GM19238 (cell line): ENCODE measurements around the gene OFD1.

Experiments
- DNase-seq: peaks from one replicate; pipeline ENCODE4 v3.0.0; 2011; ENCODE audit warnings: low spot score; ENCODE audit not compliant: insufficient read length

OFD1 gene, protein sequence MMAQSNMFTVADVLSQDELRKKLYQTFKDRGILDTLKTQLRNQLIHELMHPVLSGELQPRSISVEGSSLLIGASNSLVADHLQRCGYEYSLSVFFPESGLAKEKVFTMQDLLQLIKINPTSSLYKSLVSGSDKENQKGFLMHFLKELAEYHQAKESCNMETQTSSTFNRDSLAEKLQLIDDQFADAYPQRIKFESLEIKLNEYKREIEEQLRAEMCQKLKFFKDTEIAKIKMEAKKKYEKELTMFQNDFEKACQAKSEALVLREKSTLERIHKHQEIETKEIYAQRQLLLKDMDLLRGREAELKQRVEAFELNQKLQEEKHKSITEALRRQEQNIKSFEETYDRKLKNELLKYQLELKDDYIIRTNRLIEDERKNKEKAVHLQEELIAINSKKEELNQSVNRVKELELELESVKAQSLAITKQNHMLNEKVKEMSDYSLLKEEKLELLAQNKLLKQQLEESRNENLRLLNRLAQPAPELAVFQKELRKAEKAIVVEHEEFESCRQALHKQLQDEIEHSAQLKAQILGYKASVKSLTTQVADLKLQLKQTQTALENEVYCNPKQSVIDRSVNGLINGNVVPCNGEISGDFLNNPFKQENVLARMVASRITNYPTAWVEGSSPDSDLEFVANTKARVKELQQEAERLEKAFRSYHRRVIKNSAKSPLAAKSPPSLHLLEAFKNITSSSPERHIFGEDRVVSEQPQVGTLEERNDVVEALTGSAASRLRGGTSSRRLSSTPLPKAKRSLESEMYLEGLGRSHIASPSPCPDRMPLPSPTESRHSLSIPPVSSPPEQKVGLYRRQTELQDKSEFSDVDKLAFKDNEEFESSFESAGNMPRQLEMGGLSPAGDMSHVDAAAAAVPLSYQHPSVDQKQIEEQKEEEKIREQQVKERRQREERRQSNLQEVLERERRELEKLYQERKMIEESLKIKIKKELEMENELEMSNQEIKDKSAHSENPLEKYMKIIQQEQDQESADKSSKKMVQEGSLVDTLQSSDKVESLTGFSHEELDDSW

DNA sequence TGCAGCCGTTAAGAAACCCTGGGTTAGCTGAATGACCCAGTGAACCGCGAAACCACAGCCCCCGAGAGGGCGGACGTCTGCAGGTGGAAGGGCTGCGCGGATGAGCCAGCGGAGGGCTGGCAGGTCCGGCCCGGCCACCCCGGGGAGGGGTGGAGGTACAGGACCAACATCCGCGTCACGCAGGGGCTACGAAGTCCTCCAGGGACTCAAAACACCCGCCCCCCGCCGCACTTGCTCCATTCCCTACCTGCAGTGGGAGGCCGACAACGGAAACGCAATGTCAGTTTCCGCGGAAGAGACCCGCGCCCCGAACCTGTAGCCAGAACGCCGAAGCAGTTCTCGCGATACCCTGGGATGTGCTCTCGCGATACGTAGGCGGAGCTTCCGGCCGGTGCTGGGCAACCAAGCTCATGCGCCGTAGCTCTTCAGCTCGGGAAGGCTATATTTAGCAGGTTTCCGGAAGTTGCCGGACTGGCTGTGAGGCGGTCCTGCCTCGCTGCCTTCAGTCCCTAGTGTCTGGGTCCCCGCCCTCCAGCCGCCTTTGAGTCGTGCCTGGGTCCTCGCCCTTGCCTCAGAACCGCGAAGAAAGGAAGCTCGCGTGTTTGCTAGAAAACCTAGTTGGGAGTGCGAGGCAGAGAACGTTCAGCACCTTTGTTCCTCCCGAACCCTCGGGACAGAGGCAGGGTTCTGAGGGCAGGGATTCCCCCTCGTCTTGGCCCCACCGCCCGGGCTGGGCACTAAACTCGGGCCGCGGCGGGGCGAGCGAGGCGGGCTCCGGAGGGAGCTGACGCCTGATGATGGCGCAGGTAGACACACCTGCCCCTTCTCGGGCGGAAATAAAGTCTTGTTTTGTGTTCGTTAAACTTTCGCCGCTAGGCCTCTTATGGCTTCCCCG lies at the start of gene OFD1, which contains the start of gene TRAPPC2:
TSS of gene OFD1 (plus strand) at position 471 of the 895 bp plus-strand sequence. CDS start at position 795, 324 bp downstream.
TSS of gene TRAPPC2 (minus strand) at position 343 of the 895 bp plus-strand sequence. CDS start 14,657 bp downstream, outside the sequence.
- peak; percentile 82 for DNase-seq

DNA sequence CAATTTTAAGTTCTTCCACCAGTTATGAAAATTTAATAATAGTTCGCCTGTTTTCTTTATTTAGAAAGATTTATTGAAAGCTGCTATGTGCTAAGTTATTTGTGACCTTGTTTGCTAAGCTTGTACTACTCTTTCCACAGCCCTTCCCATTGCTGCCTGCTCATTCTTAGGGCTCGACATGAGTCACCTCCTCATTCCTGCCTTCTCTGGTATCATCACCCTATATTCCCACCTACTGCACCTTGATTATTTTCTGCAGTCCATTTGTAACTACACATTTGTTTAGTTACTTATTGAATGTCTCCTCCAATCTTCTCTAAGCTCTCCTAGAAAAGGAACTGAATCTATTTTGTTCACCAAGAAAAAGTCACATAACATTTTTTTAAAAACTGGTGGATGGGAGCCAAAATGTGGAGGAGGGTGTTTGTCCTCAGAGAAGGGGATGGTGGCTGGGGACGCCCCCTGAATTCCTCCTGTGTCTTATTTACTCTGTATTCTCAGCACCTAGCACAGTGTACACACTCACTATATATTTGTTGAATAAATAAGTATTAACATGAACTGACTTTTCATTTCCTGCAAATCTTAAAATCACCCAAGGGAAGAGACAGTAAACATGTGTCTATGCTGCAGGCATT lies 49.3 kb upstream of the OFD1 start:
- no peak for DNase-seq

DNA sequence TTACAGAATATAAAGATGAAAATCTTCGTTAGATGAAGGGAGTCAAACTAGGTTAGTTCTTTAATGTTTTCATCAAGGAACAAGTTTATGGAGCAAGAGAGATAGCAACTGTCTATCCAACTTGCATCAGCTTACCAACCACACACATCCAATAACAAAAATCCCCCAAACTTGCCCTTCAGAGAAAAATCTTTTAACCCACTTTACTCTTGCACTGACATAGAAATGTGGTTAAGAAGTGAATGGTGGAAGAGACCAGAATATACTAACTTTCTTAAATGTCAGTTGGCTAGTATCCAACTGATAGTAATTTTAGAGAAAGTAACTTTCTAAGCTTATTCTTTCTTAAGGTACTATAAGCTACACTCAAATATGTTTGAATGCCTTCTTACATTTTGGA lies 47.3 kb upstream of the OFD1 start:
- no peak for DNase-seq

DNA sequence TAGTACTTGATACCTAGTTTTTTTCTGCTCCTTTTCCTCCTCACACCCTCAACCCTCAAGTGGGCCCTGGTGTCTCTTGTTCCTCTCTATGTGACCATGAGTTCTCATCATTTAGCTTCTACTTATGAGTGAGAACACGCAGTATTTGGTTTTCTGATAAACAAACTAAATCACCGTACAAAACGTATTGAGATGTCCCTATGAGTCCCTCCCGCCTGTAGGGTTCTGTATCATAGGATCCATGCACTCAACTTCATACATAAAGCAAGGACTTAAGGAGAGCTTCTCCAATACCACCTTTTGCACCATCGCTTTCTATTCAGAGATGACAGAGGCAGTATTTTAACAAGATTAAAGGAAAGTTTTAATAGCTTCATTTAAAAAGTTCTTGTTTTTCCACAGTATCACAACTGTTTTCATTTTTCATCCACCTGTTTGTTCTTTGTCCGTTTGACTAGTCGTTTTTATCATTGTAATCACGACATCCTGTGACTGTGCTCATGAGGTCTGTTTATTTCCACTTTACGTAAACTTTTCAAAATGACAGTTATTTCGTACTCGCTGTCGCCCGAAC lies 46.1 kb upstream of the OFD1 start:
- DNase-seq, result no peak

DNA sequence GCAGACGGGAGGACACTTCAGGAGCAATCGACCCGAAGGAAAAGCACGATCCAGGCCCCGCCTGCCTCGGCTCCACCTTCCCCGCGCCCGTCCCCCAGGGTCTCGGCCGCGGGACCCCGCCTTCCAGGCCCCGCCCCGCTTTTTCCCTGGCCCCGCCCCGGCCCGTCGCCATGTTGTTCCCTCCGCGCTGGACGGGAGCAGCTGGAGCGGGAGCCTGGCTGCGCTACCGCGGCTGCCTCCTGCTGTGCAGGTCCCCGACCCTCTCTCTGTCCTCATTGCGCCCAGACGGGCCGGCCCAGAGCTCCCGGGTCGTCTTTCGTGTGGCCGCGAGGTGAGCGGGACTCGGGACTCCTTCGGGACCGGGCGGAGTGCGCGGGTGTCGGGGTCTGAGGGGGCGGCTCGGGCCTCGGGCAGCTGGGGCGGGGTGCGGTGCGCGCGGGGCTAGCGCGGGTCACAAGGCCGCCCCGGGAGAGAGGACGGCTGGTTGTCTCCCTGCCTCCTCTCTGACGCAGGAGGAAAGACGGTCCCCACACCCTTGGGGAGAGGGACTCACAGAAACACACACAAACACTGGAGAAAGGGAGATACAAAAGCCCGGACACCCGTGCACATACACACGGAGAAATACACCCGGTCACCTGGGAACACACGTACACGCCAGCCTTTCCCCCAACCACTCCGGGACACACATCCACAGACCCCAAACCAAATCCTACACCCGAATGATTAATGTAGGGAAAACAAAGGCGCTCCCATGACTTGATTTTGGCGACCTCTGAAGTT lies 45.4 kb upstream of the OFD1 start, which contains the start of gene RAB9A:
TSS of gene RAB9A (plus strand) at position 171 of the 783 bp plus-strand sequence. CDS start 19,619 bp downstream, outside the sequence.
- peak; percentile 65 for DNase-seq

DNA sequence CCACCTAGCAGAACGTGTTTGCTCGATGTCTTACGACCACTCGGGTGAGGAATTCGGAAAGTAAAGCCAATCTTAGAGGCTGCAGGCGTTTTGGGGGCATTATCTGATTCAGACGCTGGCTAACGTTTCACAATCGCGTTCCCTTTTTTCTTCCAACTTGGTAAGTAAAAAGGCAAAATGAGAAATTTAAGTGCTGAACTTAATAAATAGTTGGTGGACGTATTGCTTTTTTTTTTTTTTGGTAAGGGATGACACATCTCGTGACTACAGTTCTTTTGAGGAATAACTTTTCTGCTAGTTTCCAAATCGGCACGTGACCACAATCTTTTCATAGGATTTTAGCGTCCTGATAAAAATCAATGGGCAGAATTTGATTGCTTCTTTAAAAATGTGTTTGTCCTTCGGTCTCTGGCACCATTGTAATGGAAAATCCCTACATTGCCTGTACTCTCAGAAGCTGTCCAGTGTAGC lies 44.8 kb upstream of the OFD1 start:
- no peak for DNase-seq

DNA sequence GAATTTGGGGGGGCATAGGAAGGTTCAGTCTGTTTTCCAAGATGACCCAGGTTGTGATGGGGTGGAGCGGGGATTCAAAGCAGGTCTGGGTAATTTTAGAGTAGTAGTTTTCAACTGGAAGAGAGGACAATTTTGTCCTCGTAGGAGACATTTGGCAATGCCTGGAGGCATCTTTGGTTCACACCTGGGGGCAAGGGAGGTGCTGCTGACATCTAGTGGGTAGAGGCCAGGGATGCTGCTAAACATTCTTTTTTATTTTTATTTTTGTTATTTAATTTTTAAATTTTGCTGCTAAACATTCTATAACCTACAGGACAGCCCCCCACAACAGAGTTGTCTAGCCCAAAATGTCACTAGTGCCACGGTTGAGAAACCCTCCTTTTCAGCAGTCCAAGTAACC lies 43.7 kb upstream of the OFD1 start:
- no peak for DNase-seq

DNA sequence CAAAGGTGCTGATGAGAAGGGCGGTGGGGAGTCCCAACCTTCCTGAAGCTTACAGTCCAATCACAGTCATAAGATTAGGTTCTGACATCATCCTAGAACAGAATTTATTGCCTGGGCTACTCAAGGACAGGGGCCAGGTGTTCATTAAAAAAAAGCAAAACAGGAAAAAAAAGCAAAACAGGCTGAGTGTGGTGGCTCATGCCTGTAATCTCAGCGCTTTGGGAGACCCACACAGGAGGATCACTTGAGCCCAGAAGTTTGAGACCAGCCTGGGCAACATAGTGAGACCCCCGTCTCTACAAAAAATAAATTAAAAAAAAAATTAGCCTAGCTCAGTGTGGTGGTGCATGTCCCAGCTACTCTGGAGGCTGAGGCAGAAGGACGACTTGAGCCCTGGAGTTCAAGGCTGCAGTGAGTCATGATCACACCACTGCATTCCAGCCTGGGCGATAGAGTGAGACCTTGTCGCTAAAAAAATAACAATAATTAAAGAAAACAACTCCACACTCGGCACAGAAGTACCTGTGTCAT lies 42.6 kb upstream of the OFD1 start:
- DNase-seq, result no peak

DNA sequence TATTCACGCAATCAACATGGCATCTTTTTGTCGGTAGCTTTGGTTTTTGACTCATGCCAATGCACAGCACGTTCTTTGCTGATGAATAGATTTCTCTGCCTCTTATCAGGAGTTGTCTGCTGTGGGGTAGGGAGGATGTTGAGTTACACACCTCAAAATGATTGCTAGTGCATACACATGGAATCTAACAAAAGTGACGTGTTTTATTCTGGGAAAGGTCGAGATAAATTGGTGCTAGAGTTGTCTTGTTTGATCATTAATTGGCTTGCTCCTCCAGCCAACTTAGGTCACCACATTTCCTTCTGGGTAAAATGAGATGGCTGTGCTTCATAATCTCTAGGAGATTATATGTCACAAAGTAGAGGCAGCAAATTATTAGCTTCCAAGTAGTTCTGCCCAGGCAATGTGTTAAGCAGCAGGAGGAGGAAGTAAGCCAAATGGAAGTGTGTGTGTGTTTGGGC lies 41.7 kb upstream of the OFD1 start:
- no peak for DNase-seq

DNA sequence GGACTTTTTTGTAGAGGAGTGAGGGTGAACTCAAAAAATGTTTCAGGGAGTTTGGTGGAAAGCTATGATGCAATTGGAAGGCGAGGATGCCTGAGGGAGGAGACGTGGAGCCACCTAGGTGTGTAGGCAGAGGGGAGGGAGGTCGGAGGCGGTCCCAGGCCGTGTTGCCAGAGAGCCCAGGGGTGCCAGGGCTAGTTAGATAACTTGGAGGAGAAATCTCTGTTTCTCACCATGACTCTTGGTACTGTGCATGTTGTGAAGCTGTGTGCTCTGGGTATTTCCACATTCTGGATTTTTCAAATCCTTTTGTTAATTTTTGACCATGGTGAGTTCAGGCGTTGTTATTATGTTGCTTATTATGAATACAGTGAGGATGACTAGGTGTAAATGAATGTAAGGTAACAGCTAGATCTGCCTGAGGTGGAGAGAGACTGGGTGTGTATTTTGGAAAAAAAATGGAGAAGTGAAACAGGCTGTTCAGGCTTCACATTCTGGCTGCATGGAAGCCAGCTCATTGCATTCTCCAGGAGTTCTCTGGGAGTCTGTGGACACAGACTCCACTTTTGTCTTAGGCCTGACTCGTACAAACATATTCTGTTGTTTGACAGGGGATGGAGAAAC lies 41.1 kb upstream of the OFD1 start:
- no peak for DNase-seq

DNA sequence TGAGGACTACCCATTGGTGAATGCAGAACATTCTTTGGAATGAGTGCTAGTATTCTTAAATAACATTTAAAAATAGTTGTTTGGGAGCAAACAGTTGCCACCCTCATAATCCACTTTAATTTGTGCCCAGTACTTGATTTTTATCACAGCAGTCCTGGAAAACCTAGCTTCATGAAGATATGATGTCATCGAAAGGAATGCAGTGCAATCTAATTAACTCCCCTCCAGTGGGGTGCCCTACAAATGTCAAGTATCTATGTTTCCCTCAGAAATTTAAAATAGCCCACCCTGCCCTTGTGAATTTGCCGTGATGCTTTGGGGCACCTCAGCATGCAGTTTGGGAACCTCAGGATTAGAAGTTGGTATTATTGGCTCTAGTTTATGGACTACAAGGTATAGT lies 40.2 kb upstream of the OFD1 start:
- no peak for DNase-seq

DNA sequence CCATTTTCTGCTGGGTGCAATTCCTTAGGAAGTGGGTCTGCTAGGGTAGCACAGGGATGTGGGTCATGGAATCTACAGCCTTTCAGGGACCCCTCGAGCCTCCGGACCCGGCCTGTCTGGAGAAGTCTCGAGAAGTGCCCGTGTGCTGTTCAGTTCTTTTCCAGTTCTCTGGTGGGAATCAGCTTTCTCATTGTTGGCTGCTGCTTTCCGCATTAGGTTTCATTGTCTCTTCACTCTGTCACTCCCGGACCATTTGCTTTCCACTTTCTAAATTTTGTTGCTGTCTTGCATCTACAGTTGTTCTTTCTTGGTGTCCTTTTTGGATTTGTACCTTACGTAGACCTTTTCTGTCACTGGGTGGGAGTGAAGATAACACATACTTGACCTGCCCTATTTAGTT lies 39.6 kb upstream of the OFD1 start:
- DNase-seq, result no peak

DNA sequence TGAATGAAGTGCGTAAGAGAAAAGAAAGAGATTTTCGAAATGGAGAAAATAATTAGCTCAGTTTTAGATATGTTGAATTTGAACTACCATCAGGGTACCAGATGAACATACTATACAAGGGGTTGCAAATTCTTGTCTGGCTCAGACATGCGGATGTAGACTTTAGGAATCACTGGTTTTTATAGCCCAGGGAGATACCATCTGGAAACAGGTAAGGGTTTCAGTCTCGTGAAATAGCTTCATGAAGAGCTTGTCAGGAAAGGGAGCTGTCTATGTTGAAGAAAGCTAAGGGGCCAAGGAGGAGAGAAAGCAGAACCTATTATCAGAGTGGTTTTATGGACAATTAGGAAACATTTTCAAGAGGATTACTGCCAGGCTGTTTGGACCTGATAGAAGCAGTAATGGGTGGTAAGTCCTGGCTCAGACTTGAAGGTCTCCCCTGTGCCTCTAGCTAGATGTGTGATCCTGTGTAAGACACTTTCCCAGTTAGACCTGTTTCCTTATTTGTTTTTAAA lies 38.9 kb upstream of the OFD1 start:
- no peak for DNase-seq

DNA sequence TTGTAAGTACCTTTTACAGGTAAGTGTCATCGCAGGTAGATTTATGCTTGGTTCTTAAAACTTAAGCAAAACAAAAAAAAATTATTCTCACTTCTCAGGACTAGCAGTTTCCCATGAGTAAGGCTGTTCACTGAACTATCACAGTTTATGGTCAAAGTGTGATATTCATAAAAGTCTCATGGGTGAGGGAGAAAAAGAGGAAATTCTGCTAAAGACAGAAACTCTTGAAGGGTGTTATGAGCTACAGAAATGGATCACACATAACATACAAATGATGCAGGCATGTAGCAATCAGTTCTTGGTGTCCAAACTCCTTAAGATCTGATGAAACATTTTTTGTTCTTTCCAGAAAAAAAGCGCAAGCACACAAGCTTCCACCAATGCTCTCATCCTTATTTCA lies 37.1 kb upstream of the OFD1 start:
- no peak for DNase-seq

DNA sequence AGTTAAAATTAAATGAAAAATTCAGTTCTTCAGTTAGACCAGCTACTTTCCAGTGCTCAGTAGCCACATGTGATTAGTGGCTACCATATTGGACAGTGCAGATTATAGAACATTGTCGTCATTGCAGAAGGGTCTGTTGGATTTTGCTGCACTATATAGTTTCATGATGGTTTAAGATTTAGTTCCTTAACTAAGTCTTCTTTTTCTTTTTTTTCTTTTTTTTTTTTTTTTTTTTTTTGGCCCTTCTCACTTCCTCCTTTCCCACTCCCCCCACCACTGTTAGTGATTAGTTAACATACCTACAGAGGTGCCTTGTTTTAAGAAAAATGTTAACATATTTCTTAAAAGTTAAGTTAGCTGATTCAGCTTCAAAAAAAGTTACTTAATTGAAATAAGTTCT lies 36.6 kb upstream of the OFD1 start:
- DNase-seq, result no peak

DNA sequence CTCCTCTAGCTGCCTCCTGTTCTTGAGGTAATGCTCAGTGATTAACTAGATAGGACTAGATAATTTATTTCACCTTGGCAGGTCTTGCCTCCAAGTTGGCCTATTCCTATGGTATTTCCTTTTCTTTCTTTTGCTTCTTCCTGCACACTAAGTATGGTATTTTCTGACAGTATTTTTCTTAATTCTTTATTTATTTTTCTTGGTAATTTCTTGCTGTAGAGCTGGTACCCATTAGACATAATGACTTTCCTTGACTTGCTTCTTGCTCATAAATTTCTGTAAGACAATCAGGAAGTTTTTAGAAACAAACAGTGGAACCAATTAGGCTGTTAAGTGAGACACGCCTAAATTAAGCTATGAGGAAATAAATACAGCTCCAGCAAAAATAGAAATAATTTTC lies 36.1 kb upstream of the OFD1 start:
- DNase-seq, result no peak

DNA sequence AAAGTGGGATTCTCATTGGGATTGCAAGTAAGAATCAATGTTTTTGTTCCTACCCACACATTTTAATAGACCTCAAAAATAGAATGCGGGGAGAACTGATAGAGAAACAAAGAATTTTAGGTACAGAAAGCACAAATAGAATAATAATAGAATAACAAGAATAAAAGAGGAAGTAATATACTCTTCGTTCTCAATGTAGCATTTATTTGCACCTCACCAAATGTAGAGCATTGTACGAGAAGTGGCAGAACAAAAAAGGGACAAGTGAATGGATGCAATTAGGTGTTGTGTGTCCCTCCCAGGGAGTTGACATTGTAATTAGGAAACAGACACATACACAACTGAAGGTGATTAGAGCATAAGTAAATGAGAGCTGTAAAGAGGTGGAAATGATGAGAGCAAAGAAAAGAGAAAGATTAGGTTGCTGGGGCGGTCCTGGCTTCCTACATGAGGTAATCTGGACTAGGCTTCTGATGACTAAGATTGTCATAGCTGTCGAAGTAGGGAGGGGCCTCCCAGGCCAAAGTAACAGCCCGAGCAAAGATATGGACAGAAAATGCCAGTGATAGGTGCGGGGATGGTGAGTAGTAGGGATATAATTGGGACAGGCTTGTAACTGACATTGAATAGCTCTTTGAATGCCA lies 35.2 kb upstream of the OFD1 start:
- DNase-seq, result no peak

DNA sequence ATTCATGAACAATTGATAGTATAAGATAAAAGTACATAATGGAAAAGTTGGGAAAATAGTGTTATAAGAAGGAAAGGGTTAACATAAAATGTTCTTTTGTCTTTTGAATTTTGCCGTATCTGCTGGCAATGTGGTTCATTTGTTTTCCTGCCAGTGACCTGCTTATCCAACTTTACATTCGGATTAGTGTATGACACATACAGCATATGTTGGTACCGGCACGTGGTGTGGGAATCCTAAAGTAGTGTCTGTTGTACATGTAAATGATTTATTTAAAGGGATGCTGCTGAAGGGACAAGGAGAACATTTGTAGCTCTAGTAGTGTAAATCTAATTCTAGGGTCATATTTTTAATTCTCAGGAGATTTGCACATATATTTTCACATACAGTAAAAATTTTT lies 34.2 kb upstream of the OFD1 start:
- DNase-seq, result no peak
